ENCODE results near the gene FICD. TPM values are rescaled to one million over a fixed set of nuclear protein-coding genes. Genes with fewer than 3 reads are reported as not detected.

FICD gene
- total RNA-seq, 4 donors from 2014 or later, result 1.1 to 9.6 (median 6.2) TPM

DNA sequence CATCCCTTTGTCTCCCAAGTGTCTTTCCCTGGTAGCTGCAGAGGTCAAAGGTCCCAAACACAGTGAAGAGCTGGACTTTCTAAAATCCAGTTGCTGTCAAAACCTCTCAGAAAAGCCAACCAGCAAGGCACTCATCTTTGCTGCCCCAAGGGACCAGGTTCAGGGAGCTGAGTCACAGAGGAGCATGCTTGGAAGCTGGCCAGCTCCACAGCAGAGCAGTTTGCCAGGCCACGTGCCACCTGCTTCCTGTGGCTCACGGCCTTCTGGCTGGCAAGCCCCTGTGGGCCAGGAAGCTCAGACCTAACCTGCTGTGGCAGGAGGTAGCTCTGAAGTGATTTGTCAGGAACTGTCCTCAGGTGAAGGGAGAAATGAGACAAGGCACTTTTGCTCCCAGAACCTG, 50.9 kb downstream of the FICD start:
- 23% methylated on average over 2 of the region's 2 CpGs; no CpG with 5 or more reads in 1 of the 2 donors for WGBS, 2 donors (ENCODE audit: low coverage in 1 of 2)
- H3K4me1 ChIP-seq, result peaks cover 4 to 53% (median 20%) of the 10 kb centered on the region in 4 donors
- TF ChIP-seq CTCF (IDR thresholded peaks at IDR 0.05) (no peak), POLR2A (IDR thresholded peaks at IDR 0.05) (no peak), POLR2AphosphoS5 (IDR thresholded peaks at IDR 0.05) (peak; percentile 26 to 49 (median 29)), EP300 (IDR thresholded peaks at IDR 0.05; ENCODE audit: low read depth) (no peak)
- no peak overlapping the region for H3K4me3 ChIP-seq
- DNase-seq, result peak; percentile 84
- peak overlapping the region; percentile 53 to 74 (median 63) for H3K27ac ChIP-seq
- in situ Hi-C loops (cut with MboI; ENCODE audit: low pct_ligation_motif_present in 1 of 4, low pct_unique_long_range_greater_than_20kb in 1 of 4, low sequenced_read_pairs in 3 of 4), result loop anchor here in 3 of 4 donors (5.0 to 25.0 kb wide), 4 partner anchors 49 to 521 kb away; partner anchors contain the start of genes ALKBH2 (in 2 of the 3) and UNG (in 2 of the 3)
- H3K9me3 ChIP-seq, result no peaks in the 10 kb centered on the region
- H3K36me3 ChIP-seq, result peaks cover 0 to 51% (median 20%) of the 10 kb centered on the region in 4 donors
- no peaks in the 10 kb centered on the region for H3K27me3 ChIP-seq
- intact Hi-C loops (cut with DNase I; ENCODE audit: low total_unique reads), result loop anchor here (10.0 kb wide), 1 partner anchor 1611 kb away; the partner anchor contains the start of gene TMEM263

GRCh38 chr12:108566452-108566851, 51.4 kb downstream of the FICD start:
- Histone ChIP-seq H3K36me3 (peaks cover 0 to 51% (median 20%) of the 10 kb centered on the region in 4 donors), H3K9me3 (no peaks in the 10 kb centered on the region), H3K4me1 (peaks cover 4 to 53% (median 20%) of the 10 kb centered on the region in 4 donors), H3K4me3 (no peak overlapping the region), H3K27me3 (no peaks in the 10 kb centered on the region), H3K27ac (peak overlapping the region; percentile 53 to 74 (median 63))
- no peak for DNase-seq
- TF ChIP-seq CTCF (IDR thresholded peaks at IDR 0.05) (no peak), POLR2AphosphoS5 (IDR thresholded peaks at IDR 0.05) (no peak), POLR2A (IDR thresholded peaks at IDR 0.05) (no peak), EP300 (IDR thresholded peaks at IDR 0.05; ENCODE audit: low read depth) (no peak)
- WGBS, 2 donors (ENCODE audit: low coverage in 1 of 2), result 88% methylated on average over 4 of the region's 4 CpGs; no CpG with 5 or more reads in 1 of the 2 donors
- in situ Hi-C loops (cut with MboI; ENCODE audit: low pct_ligation_motif_present in 1 of 4, low pct_unique_long_range_greater_than_20kb in 1 of 4, low sequenced_read_pairs in 3 of 4) (loop anchor here in 3 of 4 donors (5.0 to 25.0 kb wide), 4 partner anchors 48 to 521 kb away; partner anchors contain the start of genes ALKBH2 (in 2 of the 3) and UNG (in 2 of the 3)), intact Hi-C loops (cut with DNase I; ENCODE audit: low total_unique reads) (loop anchor here (10.0 kb wide), 1 partner anchor 1612 kb away; the partner anchor contains the start of gene TMEM263)

DNA sequence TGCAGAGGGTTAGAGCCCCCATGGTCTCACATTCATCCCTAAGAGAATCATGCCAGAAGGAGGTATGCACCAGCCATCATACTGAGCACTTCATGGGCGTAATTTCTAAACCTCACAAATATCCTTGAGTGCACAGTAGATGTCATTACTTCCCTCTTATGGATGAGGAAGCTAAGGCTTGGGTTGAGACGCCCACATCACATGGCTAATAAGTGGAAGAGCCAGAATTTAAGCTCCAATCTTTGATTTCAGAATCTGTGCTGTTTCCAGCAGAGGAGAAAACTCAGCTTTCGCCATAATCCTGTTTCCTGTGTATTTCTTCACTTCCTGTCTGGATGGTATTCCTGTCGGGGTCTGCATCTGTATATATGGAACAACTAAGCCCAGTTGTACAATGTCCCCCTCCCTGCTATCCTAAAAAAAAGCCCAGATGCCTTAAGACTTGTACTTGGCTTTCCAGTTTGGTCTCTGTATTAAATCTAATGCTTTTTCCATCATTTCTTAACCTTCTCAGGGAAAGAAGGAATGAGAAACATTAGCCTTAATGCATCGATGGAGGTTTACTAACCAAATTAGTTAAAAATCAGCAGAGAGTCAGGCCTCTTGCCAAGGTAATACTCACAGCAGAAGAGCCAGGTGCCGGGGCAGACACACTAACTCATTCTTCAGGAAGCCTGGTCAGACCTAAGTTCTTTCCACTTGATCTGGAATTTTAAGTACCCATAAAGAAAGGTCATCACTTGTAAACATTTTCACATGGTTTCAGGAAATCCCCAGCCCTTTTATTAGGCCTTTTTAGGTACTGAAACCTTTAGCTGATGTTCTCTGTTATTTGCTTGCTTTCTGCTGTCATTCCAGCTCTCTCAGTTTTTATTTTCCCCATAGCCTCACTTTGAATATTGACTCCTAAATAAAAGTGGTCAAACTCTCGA, 52.6 kb downstream of the FICD start:
- no peaks in the 10 kb centered on the region for H3K27me3 ChIP-seq
- 42 to 59% methylated on average over 6 to 7 of the region's 7 CpGs for WGBS, 2 donors (ENCODE audit: low coverage in 1 of 2)
- no peaks in the 10 kb centered on the region for H3K9me3 ChIP-seq
- no peak for DNase-seq
- H3K4me3 ChIP-seq, result no peak overlapping the region
- TF ChIP-seq POLR2A (IDR thresholded peaks at IDR 0.05) (no peak), CTCF (IDR thresholded peaks at IDR 0.05) (no peak), POLR2AphosphoS5 (IDR thresholded peaks at IDR 0.05) (no peak), EP300 (IDR thresholded peaks at IDR 0.05; ENCODE audit: low read depth) (no peak)
- peaks cover 6 to 60% (median 20%) of the 10 kb centered on the region in 4 donors for H3K4me1 ChIP-seq
- H3K36me3 ChIP-seq, result peaks cover 0 to 51% (median 20%) of the 10 kb centered on the region in 4 donors
- in situ Hi-C loops (cut with MboI; ENCODE audit: low pct_ligation_motif_present in 1 of 4, low pct_unique_long_range_greater_than_20kb in 1 of 4, low sequenced_read_pairs in 3 of 4), result loop anchor here in 3 of 4 donors (5.0 to 25.0 kb wide), 4 partner anchors 47 to 520 kb away; partner anchors contain the start of genes ALKBH2 (in 2 of the 3) and UNG (in 2 of the 3)
- H3K27ac ChIP-seq, result peak overlapping the region; percentile 53 to 74 (median 63)
- intact Hi-C loops (cut with DNase I; ENCODE audit: low total_unique reads), result loop anchor here (10.0 kb wide), 1 partner anchor 1613 kb away; the partner anchor contains the start of gene TMEM263
